ENCODE measurements around the gene ITGA2B.

- no peak for TF ChIP-seq POLR2AphosphoS5 (IDR thresholded peaks at IDR 0.05; ENCODE audit: low read depth, low read length)
- no peak for TF ChIP-seq REST (IDR thresholded peaks at IDR 0.05; ENCODE audit: insufficient read depth in 1 of 2, low read depth in 2 of 2, low read length in 2 of 2)
- no peak for TF ChIP-seq TAF1 (IDR thresholded peaks at IDR 0.05; ENCODE audit: borderline replicate concordance, insufficient read depth, low read length)
- no peak for TF ChIP-seq FOXP2 (optimal IDR thresholded peaks at IDR 0.05; ENCODE audit: borderline replicate concordance, extremely low read depth, extremely low read length, insufficient read depth)
Observed at GRCh38 chr17:44359458-44360143, 29.8 kb downstream of the ITGA2B start.

All from PFSK-1 (cell line).